ENCODE measurements around the gene FAM107A. TPM values are rescaled to one million over a fixed set of nuclear protein-coding genes. Genes with fewer than 3 reads are reported as not detected.

The FAM107A gene
- total RNA-seq, 5 donors from 2014 or later (not counting 1 experiment from before 2014, with no cell fraction given) = 0.09 TPM; not detected in 4

- Histone ChIP-seq H3K4me3 (ENCODE audit: control insufficient read depth in 1 of 2, extremely low read depth in 1 of 2, low read length in 1 of 2) (no peak overlapping the region), H3K9me3 (no peaks in the 10 kb centered on the region), H3K4me1 (ENCODE audit: control insufficient read depth in 1 of 2, extremely low read depth in 1 of 2, insufficient read depth in 2 of 2, low read length in 2 of 2) (peaks cover 0 to 5% of the 10 kb centered on the region in 2 experiments), H3K36me3 (ENCODE audit: control insufficient read depth in 2 of 2, extremely low read depth in 1 of 2, insufficient read depth in 1 of 2, low read length in 1 of 2) (no peaks in the 10 kb centered on the region), H3K27me3 (replicated peaks in 1 of 2; ENCODE audit: control insufficient read depth in 2 of 2, extremely low read depth in 1 of 2, insufficient read depth in 2 of 2, low read length in 1 of 2) (peaks cover 0 to 14% of the 10 kb centered on the region in 2 experiments), H3K27ac (ENCODE audit: low read length) (no peak overlapping the region)
- ATAC-seq (replicated peaks in 1 of 4) (peak in 1 of 4 experiments; percentile 29), DNase-seq (no peak)
- no peaks in the 10 kb centered on the region for H3K36me3 Mint-ChIP-seq
- ChIA-PET CTCF (interaction anchor here in 1 of 2 donors (0.5 to 1.0 kb wide), 4 partner anchors 61 to 464 kb away, joined by 3 read pairs; no protein-coding TSS in a partner anchor), POLR2A (interaction anchor here in 1 of 2 donors (0.7 kb wide), 1 partner anchor 9 kb away, joined by 3 read pairs; no protein-coding TSS in a partner anchor)
- 75% methylated on average over 6 of the region's 9 CpGs for WGBS (ENCODE audit: insufficient coverage)
- peaks cover 6 to 9% (median 6%) of the 10 kb centered on the region in 3 donors for H3K4me1 Mint-ChIP-seq
- peaks cover 0 to 7% of the 10 kb centered on the region in 2 donors for H3K27me3 Mint-ChIP-seq
- no peak overlapping the region for H3K4me3 Mint-ChIP-seq
- no peaks in the 10 kb centered on the region for H3K9me3 Mint-ChIP-seq
- no peak overlapping the region for H3K27ac Mint-ChIP-seq
Measured at GRCh38 chr3:58566398-58567250, 10.6 kb downstream of the FAM107A start.

- Histone ChIP-seq H3K36me3 (ENCODE audit: control insufficient read depth in 2 of 2, extremely low read depth in 1 of 2, insufficient read depth in 1 of 2, low read length in 1 of 2) (no peaks in the 10 kb centered on the region), H3K4me1 (ENCODE audit: control insufficient read depth in 1 of 2, extremely low read depth in 1 of 2, insufficient read depth in 2 of 2, low read length in 2 of 2) (peaks cover 0 to 5% of the 10 kb centered on the region in 2 experiments), H3K4me3 (ENCODE audit: control insufficient read depth in 1 of 2, extremely low read depth in 1 of 2, low read length in 1 of 2) (no peak overlapping the region), H3K9me3 (no peaks in the 10 kb centered on the region), H3K27me3 (replicated peaks in 1 of 2; ENCODE audit: control insufficient read depth in 2 of 2, extremely low read depth in 1 of 2, insufficient read depth in 2 of 2, low read length in 1 of 2) (peaks cover 0 to 14% of the 10 kb centered on the region in 2 experiments), H3K27ac (ENCODE audit: low read length) (no peak overlapping the region)
- ATAC-seq (replicated peaks in 1 of 4) (no peak), DNase-seq (no peak)
- H3K36me3 Mint-ChIP-seq = no peaks in the 10 kb centered on the region
- peaks cover 0 to 7% of the 10 kb centered on the region in 2 donors for H3K27me3 Mint-ChIP-seq
- WGBS (ENCODE audit: insufficient coverage) = 50% methylated on average over 5 of the region's 12 CpGs
- CTCF ChIA-PET = interaction anchor here in 1 of 2 donors (1.0 kb wide), 1 partner anchor 117 kb away, joined by 3 read pairs; no protein-coding TSS in a partner anchor
- no peak overlapping the region for H3K27ac Mint-ChIP-seq
- H3K4me1 Mint-ChIP-seq = peaks cover 6 to 9% (median 6%) of the 10 kb centered on the region in 3 donors
- POLR2A ChIA-PET = interaction anchor here in 1 of 2 donors (0.7 kb wide), 1 partner anchor 8 kb away, joined by 3 read pairs; no protein-coding TSS in a partner anchor
- H3K4me3 Mint-ChIP-seq = no peak overlapping the region
- no peaks in the 10 kb centered on the region for H3K9me3 Mint-ChIP-seq
Measured at GRCh38 chr3:58565621-58566397, 11.4 kb downstream of the FAM107A start.

- H3K4me1 ChIP-seq (ENCODE audit: control insufficient read depth in 1 of 2, extremely low read depth in 1 of 2, insufficient read depth in 2 of 2, low read length in 2 of 2) = peaks cover 0 to 5% of the 10 kb centered on the region in 2 experiments
- Mint-ChIP-seq H3K4me3 (no peak overlapping the region), H3K27ac (no peak overlapping the region), H3K36me3 (no peaks in the 10 kb centered on the region), H3K4me1 (peaks cover 6 to 9% (median 6%) of the 10 kb centered on the region in 3 donors), H3K9me3 (no peaks in the 10 kb centered on the region), H3K27me3 (peaks cover 0 to 7% of the 10 kb centered on the region in 2 donors)
- POLR2A ChIA-PET = no interaction called here
- no peaks in the 10 kb centered on the region for H3K36me3 ChIP-seq (ENCODE audit: control insufficient read depth in 2 of 2, extremely low read depth in 1 of 2, insufficient read depth in 1 of 2, low read length in 1 of 2)
- H3K9me3 ChIP-seq = no peaks in the 10 kb centered on the region
- peaks cover 0 to 14% of the 10 kb centered on the region in 2 experiments for H3K27me3 ChIP-seq (replicated peaks in 1 of 2; ENCODE audit: control insufficient read depth in 2 of 2, extremely low read depth in 1 of 2, insufficient read depth in 2 of 2, low read length in 1 of 2)
- no peak overlapping the region for H3K4me3 ChIP-seq (ENCODE audit: control insufficient read depth in 1 of 2, extremely low read depth in 1 of 2, low read length in 1 of 2)
- CTCF ChIA-PET = no interaction called here
- ATAC-seq (replicated peaks in 1 of 4) (no peak), DNase-seq (no peak)
- WGBS (ENCODE audit: insufficient coverage) = 87% methylated on average over 8 of the region's 13 CpGs
- no peak overlapping the region for H3K27ac ChIP-seq (ENCODE audit: low read length)
Measured at GRCh38 chr3:58564456-58565160, 12.6 kb downstream of the FAM107A start.

- Histone ChIP-seq H3K4me3 (ENCODE audit: control insufficient read depth in 1 of 2, extremely low read depth in 1 of 2, low read length in 1 of 2) (no peak overlapping the region), H3K27ac (ENCODE audit: low read length) (no peak overlapping the region), H3K4me1 (ENCODE audit: control insufficient read depth in 1 of 2, extremely low read depth in 1 of 2, insufficient read depth in 2 of 2, low read length in 2 of 2) (peaks cover 0 to 5% of the 10 kb centered on the region in 2 experiments), H3K27me3 (replicated peaks in 1 of 2; ENCODE audit: control insufficient read depth in 2 of 2, extremely low read depth in 1 of 2, insufficient read depth in 2 of 2, low read length in 1 of 2) (peaks cover 0 to 14% of the 10 kb centered on the region in 2 experiments), H3K36me3 (ENCODE audit: control insufficient read depth in 2 of 2, extremely low read depth in 1 of 2, insufficient read depth in 1 of 2, low read length in 1 of 2) (no peaks in the 10 kb centered on the region), H3K9me3 (no peaks in the 10 kb centered on the region)
- ChIA-PET POLR2A (no interaction called here), CTCF (no interaction called here)
- Mint-ChIP-seq H3K4me1 (peaks cover 5 to 7% (median 5%) of the 10 kb centered on the region in 3 donors), H3K27ac (no peak overlapping the region), H3K36me3 (no peaks in the 10 kb centered on the region), H3K9me3 (no peaks in the 10 kb centered on the region), H3K4me3 (no peak overlapping the region), H3K27me3 (peaks cover 0 to 6% of the 10 kb centered on the region in 2 donors)
- ATAC-seq (replicated peaks in 1 of 4) (no peak), DNase-seq (no peak)
- 83% methylated on average over 1 of the region's 1 CpG for WGBS (ENCODE audit: insufficient coverage)
Measured at GRCh38 chr3:58564054-58564453, 13.1 kb downstream of the FAM107A start.

GRCh38 chr3:58563386-58564035 lies 13.7 kb downstream of the FAM107A start:
- WGBS (ENCODE audit: insufficient coverage) = 82% methylated on average over 6 of the region's 6 CpGs
- no peaks in the 10 kb centered on the region for H3K9me3 Mint-ChIP-seq
- Histone ChIP-seq H3K4me1 (ENCODE audit: control insufficient read depth in 1 of 2, extremely low read depth in 1 of 2, insufficient read depth in 2 of 2, low read length in 2 of 2) (no peaks in the 10 kb centered on the region), H3K4me3 (ENCODE audit: control insufficient read depth in 1 of 2, extremely low read depth in 1 of 2, low read length in 1 of 2) (no peak overlapping the region), H3K27me3 (replicated peaks in 1 of 2; ENCODE audit: control insufficient read depth in 2 of 2, extremely low read depth in 1 of 2, insufficient read depth in 2 of 2, low read length in 1 of 2) (peaks cover 0 to 14% of the 10 kb centered on the region in 2 experiments), H3K27ac (ENCODE audit: low read length) (no peak overlapping the region), H3K9me3 (no peaks in the 10 kb centered on the region), H3K36me3 (ENCODE audit: control insufficient read depth in 2 of 2, extremely low read depth in 1 of 2, insufficient read depth in 1 of 2, low read length in 1 of 2) (no peaks in the 10 kb centered on the region)
- peaks cover 0 to 2% (median 0%) of the 10 kb centered on the region in 3 donors for H3K4me1 Mint-ChIP-seq
- H3K27me3 Mint-ChIP-seq = peaks cover 0 to 3% of the 10 kb centered on the region in 2 donors
- CTCF ChIA-PET = no interaction called here
- no peaks in the 10 kb centered on the region for H3K36me3 Mint-ChIP-seq
- no peak overlapping the region for H3K4me3 Mint-ChIP-seq
- ATAC-seq (replicated peaks in 1 of 4) (no peak), DNase-seq (no peak)
- POLR2A ChIA-PET = no interaction called here
- H3K27ac Mint-ChIP-seq = no peak overlapping the region

Data from T-cell (primary cell).